ENCODE results near the gene FER.
"Not testable (repeated sequence)": the region's sequence is repeated elsewhere in the genome, so short reads cannot be mapped to it uniquely, and the experiment has no call there.

Gene FER

GRCh38 chr5:109035436-109035835, 287.7 kb downstream of the FER start:
- DNase-seq (ENCODE audit: low spot score), result no peak

- no peak for DNase-seq (ENCODE audit: low spot score)
Measured at GRCh38 chr5:109038209-109038840, 290.6 kb downstream of the FER start.

GRCh38 chr5:109041317-109041716, 293.6 kb downstream of the FER start:
- no peak for DNase-seq (ENCODE audit: low spot score)

- no peak for DNase-seq (ENCODE audit: low spot score)
Measured at GRCh38 chr5:109045710-109046109, 298.0 kb downstream of the FER start.

- no peak for DNase-seq (ENCODE audit: low spot score)
Measured at GRCh38 chr5:109049565-109049964, 301.9 kb downstream of the FER start.

- DNase-seq (ENCODE audit: low spot score), result not testable (repeated sequence)
Measured at GRCh38 chr5:109050321-109050720, 302.6 kb downstream of the FER start.

- DNase-seq (ENCODE audit: low spot score), result not testable (repeated sequence)
Measured at GRCh38 chr5:109052216-109052615, 304.5 kb downstream of the FER start.

- DNase-seq (ENCODE audit: low spot score), result no peak
Measured at GRCh38 chr5:109053995-109054417, 306.3 kb downstream of the FER start.

- no peak for DNase-seq (ENCODE audit: low spot score)
Measured at GRCh38 chr5:109060378-109061025, 312.8 kb downstream of the FER start.

GRCh38 chr5:109062664-109063063, 315.0 kb downstream of the FER start:
- no peak for DNase-seq (ENCODE audit: low spot score)

GRCh38 chr5:109063223-109063622, 315.5 kb downstream of the FER start:
- no peak for DNase-seq (ENCODE audit: low spot score)

- DNase-seq (ENCODE audit: low spot score), result no peak
Measured at GRCh38 chr5:109076741-109077140, 329.0 kb downstream of the FER start.

GRCh38 chr5:109078448-109078847, 330.8 kb downstream of the FER start:
- DNase-seq (ENCODE audit: low spot score), result no peak

GRCh38 chr5:109080481-109080880, 332.8 kb downstream of the FER start:
- DNase-seq (ENCODE audit: low spot score), result no peak

GRCh38 chr5:109080896-109081295, 333.2 kb downstream of the FER start:
- DNase-seq (ENCODE audit: low spot score), result no peak

- DNase-seq (ENCODE audit: low spot score), result no peak
Measured at GRCh38 chr5:109083937-109084336, 336.2 kb downstream of the FER start.

- no peak for DNase-seq (ENCODE audit: low spot score)
Measured at GRCh38 chr5:109089191-109089590, 341.5 kb downstream of the FER start.

GRCh38 chr5:109099081-109099480, 351.4 kb downstream of the FER start:
- no peak for DNase-seq (ENCODE audit: low spot score)

GRCh38 chr5:109100971-109101370, 353.3 kb downstream of the FER start:
- DNase-seq (ENCODE audit: low spot score), result no peak

GRCh38 chr5:109102096-109102690, 354.5 kb downstream of the FER start:
- DNase-seq (ENCODE audit: low spot score), result no peak

GRCh38 chr5:109105631-109106267, 358.1 kb downstream of the FER start:
- no peak for DNase-seq (ENCODE audit: low spot score)

GRCh38 chr5:109111680-109112079, 364.0 kb downstream of the FER start:
- no peak for DNase-seq (ENCODE audit: low spot score)

GRCh38 chr5:109113608-109114007, 365.9 kb downstream of the FER start:
- no peak for DNase-seq (ENCODE audit: low spot score)
